HG02798 (cell line): ENCODE measurements around the gene GNB1L.
"Not testable (repeated sequence)": the region's sequence is repeated elsewhere in the genome, so short reads cannot be mapped to it uniquely, and the experiment has no call there.

Experiments
- ATAC-seq: cut with Tn5 transposase; IDR thresholded peaks from one replicate; pipeline ENCODE4 v1.9.1; 2021; ENCODE audit warnings: mild to moderate bottlenecking; ENCODE audit not compliant: unreplicated experiment, poor library complexity

Gene GNB1L

DNA sequence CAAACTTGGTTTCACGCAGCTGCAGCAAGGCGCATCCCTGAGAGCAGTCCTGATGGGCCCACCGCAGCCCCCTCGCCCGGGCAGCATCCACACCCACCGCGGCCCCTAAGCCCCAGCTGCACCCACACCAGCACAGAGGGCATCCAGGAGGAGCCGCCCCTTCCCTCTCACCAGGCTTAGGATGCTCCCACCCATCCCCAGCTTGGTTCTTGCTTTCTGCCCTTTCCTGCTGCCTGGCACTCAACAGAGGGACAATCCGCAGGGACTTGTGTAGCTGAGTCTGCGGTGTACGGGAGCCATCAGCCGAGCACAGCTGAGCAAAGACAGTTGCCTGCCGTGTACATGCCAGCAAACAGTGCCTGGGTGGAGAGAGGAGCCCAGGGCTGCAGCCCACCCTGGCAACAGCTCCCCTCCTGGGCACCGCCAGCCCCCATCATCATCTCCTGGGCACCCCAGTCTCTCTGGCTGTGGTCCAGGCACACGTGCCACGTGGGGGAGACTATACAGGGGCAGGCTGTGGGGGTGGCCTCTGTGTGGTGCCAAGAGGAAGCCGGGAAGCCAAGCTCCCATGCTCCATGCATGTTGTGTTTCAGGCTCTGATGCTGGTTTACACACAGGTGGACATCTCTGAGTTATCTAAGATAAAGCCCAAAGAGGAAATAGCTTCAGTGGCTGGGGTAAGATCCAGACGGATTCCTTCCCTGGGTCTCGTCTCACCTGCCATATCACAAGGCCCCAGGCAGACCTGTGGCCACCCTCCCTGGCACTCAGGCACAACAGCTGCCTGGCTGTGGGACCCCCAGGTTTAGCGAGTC, 36.0 kb upstream of the GNB1L start:
- ATAC-seq: no peak

DNA sequence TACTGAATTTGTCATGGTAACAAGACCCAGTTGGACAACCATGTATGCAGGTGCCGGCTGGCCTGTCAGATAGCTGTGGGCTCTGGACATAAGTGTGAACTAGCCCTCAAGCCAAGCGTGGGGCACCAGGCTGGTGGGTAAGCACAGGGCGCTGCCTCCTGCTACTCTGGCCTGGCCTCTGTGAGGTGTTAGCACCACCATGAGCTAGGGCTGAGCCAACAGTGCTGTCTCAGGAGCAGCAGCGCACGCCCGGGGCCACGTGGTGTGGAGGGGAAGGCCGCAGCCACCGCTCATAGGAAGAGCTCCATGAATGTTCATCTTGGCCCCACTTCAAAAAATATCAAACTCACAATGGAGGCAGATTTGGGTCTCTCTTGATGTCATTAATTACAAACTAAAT, 35.3 kb upstream of the GNB1L start:
- no peak for ATAC-seq

DNA sequence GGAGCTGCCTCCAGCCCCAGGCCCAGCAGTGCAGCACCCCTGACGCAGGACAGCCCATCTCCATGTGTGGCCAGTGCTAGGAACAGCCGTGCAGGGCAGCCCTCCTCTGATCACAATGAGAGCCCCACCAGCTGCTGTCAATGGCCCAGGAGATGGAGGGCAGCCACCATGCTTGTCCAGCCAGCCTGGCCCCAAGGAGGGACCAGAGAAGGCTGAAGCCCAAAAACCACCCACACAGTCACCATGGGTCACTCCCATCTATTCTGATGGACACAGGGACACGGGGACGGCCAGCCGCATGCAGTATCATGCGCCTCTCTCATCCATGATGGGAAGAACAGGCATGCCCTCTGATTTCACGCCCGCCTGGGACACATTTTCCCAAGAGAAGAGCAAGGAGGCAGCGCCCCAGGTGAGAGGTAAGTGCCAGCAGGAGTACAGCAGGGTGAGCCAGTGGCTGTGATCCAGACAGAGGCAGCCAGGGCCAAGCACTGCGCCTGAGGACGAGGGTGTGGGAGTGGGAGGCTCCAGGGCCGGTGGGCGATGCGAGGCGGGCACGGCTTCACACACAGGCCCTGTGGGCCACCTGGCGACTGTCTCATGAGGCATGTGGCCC, 33.6 kb upstream of the GNB1L start:
- ATAC-seq: no peak

DNA sequence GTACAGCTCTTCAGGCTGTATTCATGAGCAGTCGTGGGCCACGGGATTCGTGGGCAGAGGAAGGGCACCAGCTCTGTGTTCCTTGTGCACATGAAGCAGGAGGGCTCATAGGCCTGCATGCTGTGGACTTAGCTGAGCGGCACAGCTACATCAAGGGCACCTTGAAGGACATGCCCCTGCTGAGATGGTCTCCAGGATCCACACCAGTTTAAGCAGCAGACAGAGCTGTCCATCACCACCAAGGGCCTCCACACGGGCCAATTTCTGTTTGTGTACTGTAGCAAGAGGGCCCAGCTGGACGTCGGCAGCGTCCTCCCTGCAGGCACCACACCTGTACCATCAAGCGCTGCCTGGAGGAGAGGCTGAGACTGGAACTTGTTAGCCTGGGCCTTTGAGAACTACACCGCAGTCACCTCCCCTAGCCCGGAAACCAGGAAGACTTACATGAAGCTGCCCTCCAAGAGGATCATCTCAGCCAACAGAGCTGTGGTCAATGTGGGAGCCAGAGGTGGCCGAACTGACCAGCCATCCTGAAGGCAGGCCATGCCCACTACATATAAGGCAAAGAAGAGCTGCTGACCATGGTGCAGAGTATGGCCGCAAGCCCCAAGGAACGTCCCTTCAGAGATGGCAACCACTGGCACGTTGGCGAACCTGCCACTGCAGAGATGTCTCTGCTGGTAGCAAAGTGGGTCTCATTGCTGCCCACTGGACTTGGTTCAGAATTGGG, 32.7 kb upstream of the GNB1L start:
- ATAC-seq: no peak

DNA sequence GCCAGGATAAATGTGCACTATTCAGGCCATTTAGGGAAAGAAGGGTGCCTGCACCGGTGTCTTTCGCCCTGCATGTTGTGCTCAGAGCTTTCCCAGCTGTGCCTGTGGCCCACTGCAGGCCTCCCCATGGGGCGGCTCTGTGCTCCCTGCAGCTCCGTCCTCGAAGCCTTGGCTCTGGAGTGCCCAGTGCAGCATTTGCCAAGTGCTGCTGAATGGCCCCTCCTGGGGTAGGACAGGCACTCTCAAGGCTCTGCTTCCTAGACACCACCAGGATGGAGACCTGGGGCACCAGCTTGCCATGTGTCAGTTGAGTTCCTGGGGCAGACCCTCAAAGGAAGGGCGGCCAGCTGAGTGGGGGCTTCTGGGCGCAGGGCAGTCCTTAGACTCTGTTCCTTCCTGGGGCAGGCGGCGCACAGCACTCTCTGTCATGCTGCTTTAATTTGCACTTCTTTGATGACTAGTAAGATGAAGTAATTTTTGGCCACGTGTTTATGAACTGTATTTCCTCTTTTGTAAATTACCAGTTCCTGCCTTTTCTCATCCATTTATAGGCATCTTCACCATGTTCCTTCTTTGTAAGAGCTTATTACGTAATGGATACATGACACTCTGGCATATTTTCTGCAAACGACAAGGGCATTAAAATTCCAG, 32.1 kb upstream of the GNB1L start:
- no peak for ATAC-seq

DNA sequence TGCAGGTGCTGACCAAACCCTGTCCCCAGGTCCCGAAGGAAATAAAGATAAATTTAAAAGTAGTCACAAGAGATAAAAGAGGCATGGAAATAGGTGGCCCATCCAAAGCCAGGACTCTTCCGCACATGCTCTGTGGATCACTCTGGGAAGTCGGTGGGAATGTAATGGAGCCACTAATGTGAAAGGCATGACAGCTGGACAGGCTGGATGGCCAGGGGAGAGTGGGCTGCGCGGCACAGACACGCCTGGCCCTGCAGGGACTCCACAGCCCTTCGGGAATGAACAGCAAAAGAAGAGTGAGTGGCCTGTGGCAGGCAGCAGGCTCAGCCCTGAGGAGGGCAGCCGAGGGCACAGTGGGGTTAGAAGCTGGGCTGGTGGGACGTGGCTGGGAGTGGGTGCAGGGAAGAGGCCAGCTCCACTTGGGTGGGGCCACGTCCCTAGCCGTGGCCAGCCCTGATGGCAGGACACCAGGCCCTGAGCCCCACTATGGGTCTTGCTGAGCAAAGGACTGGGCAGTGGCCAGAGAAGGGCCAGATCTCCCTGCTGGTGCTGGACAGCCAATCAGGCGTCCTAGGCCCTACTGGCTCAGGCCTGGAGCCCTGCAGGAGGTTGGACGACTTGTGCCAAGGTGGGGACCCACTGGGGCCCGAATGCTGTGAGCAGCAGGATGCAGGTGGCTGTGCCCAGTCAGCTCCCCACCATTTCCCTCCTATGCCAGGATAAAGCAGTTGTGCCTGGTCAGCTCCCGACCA, 31.3 kb upstream of the GNB1L start:
- no peak for ATAC-seq

DNA sequence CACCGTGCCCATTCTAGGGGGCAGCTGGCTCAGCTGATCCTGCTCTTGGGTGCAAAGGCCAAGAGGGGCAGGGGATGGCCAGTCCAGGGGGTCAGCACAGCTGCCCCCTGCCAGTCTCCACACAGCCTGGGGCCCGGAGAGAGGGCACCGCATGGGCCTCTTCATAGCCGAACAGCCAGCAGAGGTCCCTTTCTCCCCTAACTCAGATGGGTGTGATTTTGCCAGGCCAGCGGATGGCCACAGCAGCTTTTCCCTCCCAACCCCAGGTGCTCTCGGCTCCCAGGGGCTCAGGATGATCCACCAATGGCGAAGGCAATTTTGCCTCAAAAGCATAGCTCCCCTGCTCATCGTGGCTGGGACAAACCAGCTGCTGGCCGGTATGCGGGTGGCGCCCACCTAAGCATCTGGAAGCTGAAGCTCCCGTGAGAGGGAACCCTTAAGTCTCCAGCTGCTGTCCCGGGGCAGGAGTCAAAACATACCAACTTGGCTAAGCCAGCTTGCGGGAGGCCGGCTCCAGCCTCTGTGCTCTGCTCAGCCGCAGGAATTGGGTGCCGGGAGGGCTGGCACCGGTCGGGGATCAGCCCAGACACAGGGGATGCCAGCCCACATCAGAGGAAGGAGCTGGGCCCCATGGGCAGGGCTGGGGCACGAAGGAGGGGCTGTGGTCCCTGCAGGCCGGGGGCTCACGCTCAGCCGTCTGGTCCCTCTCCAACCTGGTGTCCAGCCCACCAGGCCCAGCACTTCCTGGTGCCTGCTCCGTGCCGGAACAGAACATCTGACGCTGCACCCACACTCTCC, 30.5 kb upstream of the GNB1L start:
- no peak for ATAC-seq

DNA sequence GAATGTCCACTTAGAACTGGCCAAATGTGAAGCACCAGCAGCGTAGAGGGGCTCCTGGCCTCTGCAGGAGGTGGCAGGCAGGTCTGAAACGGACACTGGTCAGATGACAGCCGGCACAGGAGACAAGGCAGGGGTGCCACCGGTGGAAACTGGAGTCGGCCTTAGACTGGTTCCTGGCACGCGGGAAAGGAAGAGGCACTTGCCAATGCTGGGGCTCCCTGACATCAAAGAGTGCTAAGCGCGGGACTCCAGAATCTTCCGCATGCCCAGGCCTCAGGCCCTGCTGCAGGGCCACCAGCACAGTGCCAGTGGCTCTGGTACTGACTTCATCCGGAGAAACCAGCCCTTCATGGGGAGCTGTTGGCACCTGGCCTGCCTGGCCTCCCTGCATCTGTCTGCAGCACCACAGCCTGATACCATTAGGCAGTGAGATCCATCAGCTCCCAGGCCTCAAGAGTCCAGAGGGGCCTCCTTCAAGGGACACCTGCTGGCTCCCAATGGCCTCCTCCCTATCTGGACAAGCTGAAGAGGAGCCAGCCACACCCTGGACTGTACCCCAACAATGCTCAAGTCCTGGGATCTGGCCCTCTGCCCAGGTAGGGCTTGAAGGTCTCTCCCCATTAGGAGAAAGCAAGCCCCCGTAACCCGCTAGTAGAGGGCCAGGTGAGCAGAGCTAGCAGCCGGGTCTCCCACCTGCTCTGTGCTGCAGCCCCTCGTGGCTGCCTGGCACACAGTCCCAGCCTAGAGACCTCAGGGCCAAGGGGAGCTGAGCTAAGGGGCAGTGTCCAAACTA, 29.7 kb upstream of the GNB1L start:
- ATAC-seq: no peak

DNA sequence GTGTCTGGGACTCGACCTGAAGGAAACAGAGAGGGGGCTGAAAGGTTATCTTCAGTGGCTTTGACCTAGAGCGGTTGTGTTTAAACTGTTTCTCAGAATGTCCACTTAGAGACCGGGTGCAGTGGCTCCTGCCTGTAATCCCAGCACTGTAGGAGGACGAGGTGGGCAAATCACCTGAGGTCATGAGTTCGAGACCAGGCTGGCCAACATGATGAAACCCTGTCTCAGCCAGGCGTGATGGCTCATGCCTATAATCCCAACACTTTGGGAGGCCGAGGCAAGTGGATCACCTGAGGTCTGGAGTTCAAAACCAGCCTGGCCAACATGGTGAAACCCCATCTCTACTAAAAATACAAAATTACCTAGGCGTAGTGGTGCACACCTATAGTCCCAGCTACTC, 28.8 kb upstream of the GNB1L start:
- not testable (repeated sequence) for ATAC-seq

DNA sequence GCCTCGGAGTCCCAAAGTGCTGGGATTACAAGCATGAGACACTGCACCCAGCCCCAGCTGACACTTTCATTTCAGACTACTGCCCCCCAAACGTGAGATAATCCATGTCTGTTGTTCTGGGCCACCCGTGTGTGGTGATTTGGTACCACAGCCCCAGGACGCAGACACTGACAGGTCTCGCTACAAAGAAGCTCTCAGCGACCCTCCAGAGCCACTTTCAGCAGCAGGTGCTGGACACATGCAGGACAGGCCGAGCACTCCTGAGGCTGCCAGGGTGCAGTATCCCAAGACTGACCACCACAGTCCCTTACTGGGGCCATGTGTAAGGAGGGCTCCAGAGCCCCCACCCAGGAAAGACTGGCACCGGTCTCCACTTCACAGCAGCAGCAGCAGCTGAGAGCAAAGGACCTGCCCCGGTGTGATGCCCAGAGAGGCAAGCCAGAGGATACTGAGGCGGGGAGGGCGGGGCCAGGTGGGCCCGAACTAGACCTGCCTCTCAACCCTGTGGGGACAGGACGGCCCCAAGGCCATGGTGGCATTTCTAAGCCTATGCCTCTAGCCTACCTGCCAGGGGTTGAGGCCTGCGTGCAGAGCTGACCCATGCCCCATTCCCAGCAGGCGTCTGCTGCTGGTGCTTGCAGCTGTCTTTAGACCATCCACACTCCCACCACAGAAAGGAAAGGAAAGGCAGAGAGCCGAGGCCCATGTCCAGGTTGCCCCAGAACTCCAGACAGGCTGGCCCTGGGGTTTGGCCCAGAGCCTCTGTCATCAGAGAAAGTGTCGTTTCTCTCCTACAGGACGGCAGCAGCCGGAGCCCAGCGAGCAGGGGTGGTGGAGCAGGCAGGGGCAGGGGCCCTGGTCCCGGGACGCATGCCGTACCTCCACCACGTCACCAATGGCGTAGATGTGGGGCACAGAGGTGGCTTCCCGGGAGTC, 28.0 kb upstream of the GNB1L start:
- ATAC-seq: no peak

DNA sequence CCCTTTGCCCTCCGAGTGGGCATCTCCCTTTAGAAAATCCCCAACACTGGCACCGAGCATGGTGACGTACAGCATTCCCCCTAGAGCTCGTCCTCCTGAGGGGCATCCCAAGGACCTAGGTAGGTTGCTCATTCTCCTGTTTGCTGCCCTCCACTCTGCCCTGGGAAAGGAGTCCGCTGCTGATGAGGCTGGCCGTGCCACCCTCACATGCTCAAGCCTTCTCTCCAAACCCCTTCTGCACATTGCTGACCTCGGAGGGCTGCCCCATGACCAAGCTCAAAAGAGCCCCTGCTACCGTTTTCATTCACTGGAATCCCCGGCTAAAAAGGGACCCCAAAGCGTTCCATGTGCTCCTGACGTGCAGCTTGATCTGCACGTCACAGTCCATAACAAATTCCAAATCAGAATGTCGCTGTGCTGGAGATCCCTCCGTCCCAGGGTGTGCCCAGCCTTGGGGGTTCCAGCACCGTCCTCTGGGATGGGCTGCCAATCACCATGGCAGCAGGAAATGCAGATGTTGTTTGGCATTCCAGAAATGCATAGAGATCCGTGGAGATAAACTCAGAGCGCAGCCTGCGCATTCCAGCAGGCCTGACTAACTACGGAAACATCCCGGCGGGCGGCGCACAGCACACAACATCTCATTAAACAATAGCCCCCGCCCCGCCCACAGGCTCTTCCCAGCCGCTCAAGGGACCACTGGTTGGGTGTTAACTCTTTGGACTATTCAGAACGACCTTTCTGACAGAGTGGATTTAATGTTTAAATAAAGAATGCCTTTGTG, 26.3 kb upstream of the GNB1L start:
- no peak for ATAC-seq

DNA sequence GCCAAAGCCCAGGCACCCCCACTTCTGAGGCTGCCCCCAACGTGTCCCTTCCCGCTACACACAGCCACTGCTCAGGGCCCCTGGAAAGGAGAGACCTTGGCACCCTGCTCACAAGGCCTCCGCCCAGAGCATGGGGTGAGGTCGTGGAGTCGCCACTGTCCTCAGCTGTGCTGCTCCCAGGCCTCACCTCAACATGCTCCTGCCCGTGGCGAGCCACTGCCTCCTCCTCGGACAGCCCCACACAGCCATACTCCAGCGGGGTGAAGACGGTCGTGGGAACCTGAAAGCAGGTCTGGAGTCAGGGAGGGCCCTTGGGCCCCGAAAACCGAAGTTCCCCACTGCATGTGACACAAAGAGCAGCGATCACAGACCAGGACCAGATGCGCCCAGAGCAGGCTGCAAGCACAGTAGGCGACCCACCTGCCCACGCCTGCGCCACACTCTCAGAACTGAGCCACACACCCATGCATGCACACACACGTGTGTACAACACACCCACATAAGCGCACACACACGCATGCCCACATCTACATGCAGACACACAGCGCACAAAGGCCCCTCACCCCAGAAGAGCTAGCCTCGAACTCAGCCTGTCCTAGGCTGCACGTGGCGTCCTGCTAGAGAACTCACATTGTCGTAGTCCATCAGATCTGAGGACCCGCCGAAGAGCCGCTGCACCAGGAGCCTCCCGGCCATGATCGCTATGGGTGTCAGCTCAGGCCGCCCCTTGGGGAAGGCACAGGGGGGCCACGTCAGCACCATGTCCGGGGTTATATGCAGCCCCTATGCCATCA, 25.5 kb upstream of the GNB1L start:
- ATAC-seq: no peak

DNA sequence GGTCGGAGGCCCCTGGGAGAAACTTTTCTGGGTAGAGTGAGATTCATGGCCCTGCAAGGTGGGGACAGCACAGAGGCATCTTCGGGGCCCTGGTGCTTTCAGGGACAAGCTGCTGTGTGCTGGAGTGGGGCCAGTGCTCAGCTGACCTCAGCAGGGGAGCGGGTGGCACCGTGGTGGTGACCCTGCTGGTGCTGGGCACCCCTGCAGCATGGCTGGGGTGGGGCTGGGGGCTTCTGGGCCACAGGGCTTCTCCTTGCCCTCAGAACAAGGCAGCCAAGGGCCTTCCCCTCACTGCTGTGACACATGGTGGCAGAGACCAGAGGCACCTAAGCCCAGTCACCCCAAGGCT, 24.9 kb upstream of the GNB1L start:
- ATAC-seq: no peak

DNA sequence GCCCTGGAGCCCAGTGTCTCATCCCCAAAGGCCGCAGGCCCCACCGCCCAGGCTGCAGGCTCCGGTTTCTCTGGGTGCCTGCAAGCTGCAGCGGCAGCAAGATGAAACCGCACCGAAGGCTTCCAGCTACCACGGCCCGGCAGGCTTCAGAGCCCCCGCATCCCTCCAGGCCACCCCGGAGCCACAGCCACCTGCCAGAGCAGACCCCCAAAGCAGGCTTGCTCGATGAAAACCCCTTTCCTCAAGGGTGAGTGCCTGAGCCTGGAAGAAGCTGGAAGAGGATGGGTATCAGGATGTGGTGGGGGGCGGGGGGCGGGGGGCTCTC, 24.5 kb upstream of the GNB1L start:
- ATAC-seq: no peak

DNA sequence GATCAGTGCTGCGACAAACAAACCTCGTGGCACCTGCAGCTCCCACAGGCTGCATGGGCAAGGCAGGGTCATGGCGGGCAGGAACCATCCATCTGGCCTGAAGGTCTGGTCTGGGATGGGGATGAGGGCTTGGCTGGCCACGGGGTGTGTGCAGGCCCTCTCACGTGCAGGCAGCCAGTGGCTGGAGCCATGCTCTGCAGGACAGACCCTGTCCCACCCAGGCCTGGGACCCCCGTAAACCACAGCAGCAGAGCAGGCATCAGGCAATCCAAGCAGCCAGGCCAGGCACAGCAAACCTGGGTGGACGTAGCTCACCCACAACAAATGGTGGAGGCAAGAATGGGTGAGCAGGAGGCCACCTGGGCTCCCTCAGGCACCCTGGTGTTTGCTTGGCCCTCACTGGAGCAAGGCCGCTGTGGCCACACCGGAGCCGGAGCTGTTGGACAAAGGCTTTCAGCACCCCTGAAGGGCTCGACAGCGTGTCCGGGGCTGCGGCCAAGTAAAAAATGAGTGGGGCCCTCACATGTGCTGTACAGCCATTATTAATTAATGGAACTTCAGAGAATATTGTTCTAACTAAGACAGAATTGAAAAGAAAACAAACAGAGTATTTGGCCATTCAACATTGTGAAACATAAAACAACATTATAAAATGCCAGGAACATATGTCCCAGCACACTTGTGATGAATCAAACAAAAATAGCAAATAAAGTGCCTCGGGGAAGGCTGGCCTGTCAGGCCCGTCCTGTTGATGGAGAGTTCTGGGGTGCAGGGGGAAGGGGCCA, 24.0 kb upstream of the GNB1L start:
- no peak for ATAC-seq
